Mesenchymal stem cell (in vitro differentiated cells and primary cell): ENCODE measurements around the gene ISYNA1.

Experiments
- DNase-seq: peaks from one replicate; pipeline ENCODE4 v3.0.0-alpha.2; 2013
- H2AFZ ChIP-seq: one replicate; pipeline ENCODE4 v1.6.1; 2013; ENCODE audit warnings: low read depth, mild to moderate bottlenecking, control low read depth, inconsistent platforms, low read length, moderate library complexity
- H2AK5ac ChIP-seq: 2 replicates; pipeline ENCODE4 v1.6.1; 2013; ENCODE audit warnings: low read length, moderate library complexity, mild to moderate bottlenecking, inconsistent platforms; ENCODE audit not compliant: severe bottlenecking
- H2BK120ac ChIP-seq: one replicate; pipeline ENCODE4 v1.6.1; 2013; ENCODE audit warnings: low read depth, mild to moderate bottlenecking, inconsistent platforms, low read length, moderate library complexity
- H2BK12ac ChIP-seq, 2 experiments: one replicate each; pipeline ENCODE4 v1.6.1; 2013; ENCODE audit warnings: inconsistent platforms in 2 of 2, low read length in 2 of 2, mild to moderate bottlenecking in 2 of 2, moderate library complexity in 2 of 2, control low read depth in 1 of 2
- H2BK15ac ChIP-seq: one replicate; pipeline ENCODE4 v1.6.1; 2013; ENCODE audit warnings: mild to moderate bottlenecking, low read depth, inconsistent platforms; ENCODE audit not compliant: poor library complexity, severe bottlenecking
- H2BK5ac ChIP-seq: 2 replicates; pipeline ENCODE4 v1.6.1; 2013; ENCODE audit warnings: low read depth, mild to moderate bottlenecking, low read length, control low read depth, inconsistent platforms; ENCODE audit not compliant: poor library complexity, severe bottlenecking
- H3K14ac ChIP-seq, 2 experiments: one replicate each; pipeline ENCODE4 v1.6.1; 2013; ENCODE audit warnings: inconsistent platforms in 2 of 2, low read length in 2 of 2, control low read depth in 1 of 2, mild to moderate bottlenecking in 1 of 2, moderate library complexity in 1 of 2
- H3K18ac ChIP-seq, 2 experiments: one replicate each; pipeline ENCODE4 v1.6.1; 2013; ENCODE audit warnings: inconsistent platforms in 2 of 2, low read length in 2 of 2, control low read depth in 1 of 2, low read depth in 1 of 2, mild to moderate bottlenecking in 1 of 2
- H3K23ac ChIP-seq, 2 experiments: one replicate each; pipeline ENCODE4 v1.6.1; 2013; ENCODE audit warnings: inconsistent platforms in 2 of 2, low read length in 2 of 2, mild to moderate bottlenecking in 2 of 2, moderate library complexity in 2 of 2, control low read depth in 1 of 2
- H3K27ac ChIP-seq: 2 replicates; pipeline ENCODE4 v1.5.1; 2013; ENCODE audit warnings: mild to moderate bottlenecking, moderate library complexity, low read length, control low read depth, inconsistent platforms; ENCODE audit not compliant: poor library complexity, severe bottlenecking
- H3K27me3 ChIP-seq, 2 experiments: 2 replicates each; pipeline versions ENCODE4 v1.6.1 to v1.7.0; 2013; ENCODE audit warnings: low read length in 2 of 2, mild to moderate bottlenecking in 2 of 2, moderate library complexity in 2 of 2, control low read depth in 1 of 2, inconsistent platforms in 1 of 2; ENCODE audit not compliant: control insufficient read depth in 1 of 2, insufficient read depth in 1 of 2
- H3K36me3 ChIP-seq, 2 experiments: 2 replicates each; pipeline versions ENCODE4 v1.6.1 to v1.7.0; 2013; ENCODE audit warnings: low read length in 2 of 2, control low read depth in 1 of 2, inconsistent platforms in 1 of 2, low read depth in 1 of 2, mild to moderate bottlenecking in 1 of 2; ENCODE audit not compliant: insufficient read depth in 2 of 2, control insufficient read depth in 1 of 2
- H3K4ac ChIP-seq, 2 experiments: one replicate each; pipeline ENCODE4 v1.6.1; 2013; ENCODE audit warnings: inconsistent platforms in 2 of 2, low read length in 2 of 2, mild to moderate bottlenecking in 2 of 2, moderate library complexity in 2 of 2, control low read depth in 1 of 2, low read depth in 1 of 2
- H3K4me1 ChIP-seq: 2 replicates; pipeline ENCODE4 v1.6.1; 2013; ENCODE audit warnings: low read depth, low read length, control low read depth; ENCODE audit not compliant: control insufficient read depth, insufficient read depth
- H3K4me2 ChIP-seq: 2 replicates; pipeline ENCODE4 v1.6.1; 2013; ENCODE audit warnings: low read length, mild to moderate bottlenecking, inconsistent platforms; ENCODE audit not compliant: poor library complexity, severe bottlenecking
- H3K4me3 ChIP-seq, 2 experiments: 2 replicates each; pipeline versions ENCODE4 v1.5.1 to v1.7.0; 2013; ENCODE audit warnings: low read length in 2 of 2, mild to moderate bottlenecking in 2 of 2, control low read depth in 1 of 2, low read depth in 1 of 2; ENCODE audit not compliant: insufficient read depth in 1 of 2
- H3K79me1 ChIP-seq: replicated peaks from 2 replicates; pipeline ENCODE4 v1.6.1; 2013; ENCODE audit warnings: mild to moderate bottlenecking, control low read depth, low read length, inconsistent platforms; ENCODE audit not compliant: poor library complexity, severe bottlenecking
- H3K9ac ChIP-seq: 2 replicates; pipeline ENCODE4 v1.7.0; 2013; ENCODE audit warnings: mild to moderate bottlenecking, low read length, moderate library complexity
- H3K9me3 ChIP-seq: 2 replicates; pipeline ENCODE4 v1.7.0; 2013; ENCODE audit warnings: mild to moderate bottlenecking, low read length; ENCODE audit not compliant: control insufficient read depth
- H4K8ac ChIP-seq: one replicate; pipeline ENCODE4 v1.6.1; 2013; ENCODE audit warnings: inconsistent platforms, mild to moderate bottlenecking, low read length, moderate library complexity
- H4K91ac ChIP-seq: one replicate; pipeline ENCODE4 v1.6.1; 2013; ENCODE audit warnings: mild to moderate bottlenecking, low read length, inconsistent platforms
- WGBS: methylation state at CpG from one replicate; pipeline ENCODE4 v1.1.7; 2013; ENCODE audit warnings: mixed read lengths; 5-methylcytosine and 5-hydroxymethylcytosine counted together

The ISYNA1 gene

DNA sequence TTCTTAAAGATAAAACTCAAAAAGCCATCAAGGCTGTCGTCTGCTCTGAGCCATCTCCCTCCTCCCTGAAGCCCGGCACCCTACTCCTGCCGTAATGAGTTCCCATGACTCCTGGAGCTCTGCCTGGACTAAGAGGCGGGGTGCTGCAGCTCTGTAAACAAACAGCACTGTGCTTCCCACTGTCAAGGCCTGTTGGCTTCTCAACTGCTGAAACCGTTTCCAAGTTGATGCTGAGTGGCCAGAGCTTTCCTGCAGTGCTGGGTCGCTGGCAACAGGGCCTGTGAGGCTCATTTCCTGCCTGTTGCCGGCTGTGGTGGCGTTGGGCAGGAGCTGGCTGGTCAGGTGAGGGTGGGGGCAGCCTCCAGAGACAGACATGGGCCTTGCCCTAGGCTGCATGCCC is 26.7 kb upstream of the ISYNA1 start:
- peak overlapping the region; percentile 60 for H4K91ac ChIP-seq
- H3K14ac ChIP-seq: peak overlapping the region in 1 of 2 experiments; percentile 57
- H3K18ac ChIP-seq: peak overlapping the region; percentile 60 to 84
- no peak overlapping the region for H3K4me3 ChIP-seq
- 8% methylated on average over 7 of the region's 8 CpGs for WGBS
- no peak overlapping the region for H2AFZ ChIP-seq
- no peak overlapping the region for H2AK5ac ChIP-seq
- H4K8ac ChIP-seq: peak overlapping the region; percentile 47
- peak overlapping the region; percentile 50 for H3K9ac ChIP-seq
- H2BK5ac ChIP-seq: no peak overlapping the region
- H3K4ac ChIP-seq: peak overlapping the region; percentile 18 to 76
- peak; percentile 95 for DNase-seq
- peaks cover 71% of the 10 kb centered on the region for H3K4me1 ChIP-seq
- peak overlapping the region; percentile 60 to 93 for H2BK12ac ChIP-seq
- H3K79me1 ChIP-seq: peaks cover 29% of the 10 kb centered on the region
- no peak overlapping the region for H3K23ac ChIP-seq
- H2BK15ac ChIP-seq: peak overlapping the region; percentile 85
- peak overlapping the region; percentile 48 for H3K27ac ChIP-seq
- H2BK120ac ChIP-seq: peak overlapping the region; percentile 29
- H3K9me3 ChIP-seq: no peaks in the 10 kb centered on the region
- H3K27me3 ChIP-seq: no peaks in the 10 kb centered on the region
- H3K4me2 ChIP-seq: no peak overlapping the region
- peaks cover 45 to 46% of the 10 kb centered on the region in 2 experiments for H3K36me3 ChIP-seq

DNA sequence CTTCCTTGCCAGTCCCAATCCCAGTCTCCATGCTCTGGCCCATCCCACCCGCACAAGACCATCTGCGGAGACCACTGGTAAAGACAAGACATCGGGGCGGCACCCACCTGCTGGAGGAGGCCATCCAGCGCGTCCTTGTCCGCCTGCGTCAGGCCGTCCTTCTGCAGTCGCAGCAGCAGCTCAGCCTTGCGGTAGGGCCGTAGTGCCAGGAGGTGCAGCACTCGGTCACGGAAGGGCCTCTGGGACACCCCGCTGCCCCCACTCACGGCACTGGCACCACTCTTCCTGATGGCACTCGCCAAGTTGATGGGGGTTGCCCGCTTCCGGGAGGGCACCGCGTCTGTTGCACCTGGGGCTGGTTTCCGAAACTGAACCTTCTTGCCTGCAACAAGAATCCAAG is 23.5 kb upstream of the ISYNA1 start:
- Histone ChIP-seq H2AK5ac (peak overlapping the region; percentile 51), H3K4me1 (peaks cover 60% of the 10 kb centered on the region), H4K91ac (peak overlapping the region; percentile 52), H4K8ac (peak overlapping the region; percentile 16), H3K27me3 (no peaks in the 10 kb centered on the region), H3K14ac (no peak overlapping the region), H2BK120ac (peak overlapping the region; percentile 24), H3K27ac (no peak overlapping the region), H2BK12ac (peak overlapping the region in 1 of 2 experiments; percentile 40), H2BK5ac (no peak overlapping the region), H3K4me2 (no peak overlapping the region), H3K9ac (peak overlapping the region; percentile 64), H3K9me3 (no peaks in the 10 kb centered on the region), H2AFZ (no peak overlapping the region), H3K4me3 (no peak overlapping the region), H3K36me3 (peaks cover 63 to 69% of the 10 kb centered on the region in 2 experiments), H3K23ac (no peak overlapping the region), H3K79me1 (peaks cover 43% of the 10 kb centered on the region), H3K18ac (peak overlapping the region in 1 of 2 experiments; percentile 61), H2BK15ac (no peak overlapping the region), H3K4ac (peak overlapping the region in 1 of 2 experiments; percentile 35)
- no peak for DNase-seq
- 97% methylated on average over 22 of the region's 22 CpGs for WGBS

DNA sequence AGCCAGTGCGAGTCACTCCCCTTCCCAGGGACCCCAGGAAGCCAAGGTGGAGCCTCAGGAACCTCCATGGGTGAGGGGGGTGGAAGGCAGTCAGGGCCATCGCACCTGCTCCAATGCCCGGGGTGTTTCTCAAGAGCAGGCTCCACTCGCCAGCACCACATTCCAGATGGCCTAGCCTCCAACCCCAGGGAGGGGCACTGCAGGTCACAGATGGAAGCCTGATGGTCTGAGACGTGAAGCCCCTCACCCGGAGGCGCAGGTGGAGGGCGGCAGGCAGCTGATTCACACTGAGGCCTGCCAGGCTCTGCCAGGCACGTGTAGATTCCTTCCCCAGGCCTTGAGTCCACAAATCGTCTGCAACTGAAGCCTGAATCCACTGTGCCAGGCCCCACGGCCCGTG is 23.0 kb upstream of the ISYNA1 start:
- peak overlapping the region; percentile 64 for H3K9ac ChIP-seq
- H4K91ac ChIP-seq: peak overlapping the region; percentile 64
- no peaks in the 10 kb centered on the region for H3K9me3 ChIP-seq
- no peak overlapping the region for H2BK120ac ChIP-seq
- H2BK5ac ChIP-seq: no peak overlapping the region
- H3K4ac ChIP-seq: no peak overlapping the region
- peak overlapping the region; percentile 51 for H2AK5ac ChIP-seq
- no peak overlapping the region for H3K14ac ChIP-seq
- DNase-seq: no peak
- peak overlapping the region in 1 of 2 experiments; percentile 19 for H3K4me3 ChIP-seq
- WGBS: 89% methylated on average over 12 of the region's 12 CpGs
- H3K4me2 ChIP-seq: no peak overlapping the region
- H2BK12ac ChIP-seq: peak overlapping the region; percentile 49 to 69
- H3K4me1 ChIP-seq: peaks cover 58% of the 10 kb centered on the region
- H3K27me3 ChIP-seq: no peaks in the 10 kb centered on the region
- H2BK15ac ChIP-seq: peak overlapping the region; percentile 26
- no peak overlapping the region for H3K23ac ChIP-seq
- H3K36me3 ChIP-seq: peaks cover 69% of the 10 kb centered on the region in 2 experiments
- peak overlapping the region in 1 of 2 experiments; percentile 21 for H3K18ac ChIP-seq
- H3K79me1 ChIP-seq: peaks cover 38% of the 10 kb centered on the region
- H3K27ac ChIP-seq: peak overlapping the region; percentile 82
- no peak overlapping the region for H2AFZ ChIP-seq
- H4K8ac ChIP-seq: no peak overlapping the region

DNA sequence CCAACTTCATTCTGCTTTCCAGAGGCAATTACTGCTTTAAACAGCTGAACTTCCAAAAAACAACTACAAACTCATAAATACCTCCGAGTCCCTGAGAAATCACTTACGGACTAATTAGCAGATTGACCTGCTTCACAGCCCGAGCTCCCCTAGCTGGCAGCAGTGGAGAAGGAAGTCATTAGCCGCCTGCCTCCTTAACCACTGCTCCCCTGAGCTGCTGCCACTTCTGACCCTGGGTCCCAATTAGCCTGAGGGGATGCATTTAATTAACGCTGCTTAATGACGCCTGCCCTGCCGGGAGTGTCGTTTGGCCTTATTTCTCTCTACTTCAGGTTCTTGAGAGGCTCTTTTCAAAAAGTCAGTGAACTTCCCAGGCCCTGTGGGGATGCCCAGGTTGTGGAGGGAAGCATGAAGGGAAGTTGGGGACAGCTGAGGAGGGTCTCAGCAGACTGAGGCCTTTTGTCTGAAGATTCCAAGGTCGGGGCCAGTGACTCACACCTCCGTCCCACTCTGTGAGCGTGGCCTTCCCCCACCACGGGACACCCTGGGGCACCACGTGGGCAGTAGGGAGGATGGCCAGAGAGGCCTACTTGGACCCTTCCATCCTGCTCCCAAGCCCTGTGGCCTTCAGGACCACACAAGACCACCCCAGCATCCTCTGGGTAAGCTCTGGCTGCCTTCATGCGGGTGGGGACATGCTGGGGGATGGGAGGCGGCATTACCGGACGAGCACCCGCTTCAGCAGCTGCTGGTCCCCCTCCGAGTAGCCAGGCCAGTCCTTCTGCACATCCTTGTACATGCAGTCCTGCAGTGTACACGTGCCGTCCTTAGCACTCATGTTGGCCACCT is 19.8 kb upstream of the ISYNA1 start:
- H2BK5ac ChIP-seq: no peak overlapping the region
- peak overlapping the region; percentile 33 for H4K8ac ChIP-seq
- H3K14ac ChIP-seq: peak overlapping the region in 1 of 2 experiments; percentile 9
- H2AFZ ChIP-seq: no peak overlapping the region
- H3K79me1 ChIP-seq: peaks cover 28% of the 10 kb centered on the region
- peak overlapping the region; percentile 18 to 38 for H3K18ac ChIP-seq
- no peak overlapping the region for H2AK5ac ChIP-seq
- no peaks in the 10 kb centered on the region for H3K9me3 ChIP-seq
- H3K23ac ChIP-seq: no peak overlapping the region
- WGBS: 66% methylated on average over 21 of the region's 21 CpGs
- H2BK12ac ChIP-seq: peak overlapping the region in 1 of 2 experiments; percentile 65
- H3K4me2 ChIP-seq: no peak overlapping the region
- H3K9ac ChIP-seq: peak overlapping the region; percentile 39
- no peaks in the 10 kb centered on the region for H3K27me3 ChIP-seq
- peak overlapping the region; percentile 52 for H4K91ac ChIP-seq
- DNase-seq: no peak
- H2BK120ac ChIP-seq: no peak overlapping the region
- no peak overlapping the region for H3K4me3 ChIP-seq
- peak overlapping the region in 1 of 2 experiments; percentile 46 for H3K4ac ChIP-seq
- no peak overlapping the region for H3K27ac ChIP-seq
- peaks cover 43% of the 10 kb centered on the region for H3K4me1 ChIP-seq
- no peak overlapping the region for H2BK15ac ChIP-seq
- H3K36me3 ChIP-seq: peaks cover 60 to 62% of the 10 kb centered on the region in 2 experiments
